Esophagus muscularis mucosa (tissue), 4 donors: Measurements from ENCODE around the gene VASH2.

Experiments used
- EP300 ChIP-seq: sonication (generic); formaldehyde crosslinking; IDR thresholded peaks from one replicate; pipeline ENCODE4 v1.6.1; 2017; ENCODE audit warnings: antibody characterized with exemption
- POLR2A ChIP-seq: fragments of 450-650 bp; IDR thresholded peaks from one replicate; pipeline ENCODE4 v1.6.1; 2017; ENCODE audit warnings: antibody characterized with exemption, moderate library complexity, mild to moderate bottlenecking, low read depth
- TF ChIP-seq, protein P1 (sequence below), 3 experiments: fragments of 200-600 bp in 2 of 3; fragments of 450-650 bp in 1 of 3; sonication (generic) in 2 of 3; IDR thresholded peaks; one replicate each; pipeline ENCODE4 v1.5.1; 2017 to 2019; ENCODE audit warnings: antibody characterized with exemption in 3 of 3, mild to moderate bottlenecking in 2 of 3, moderate library complexity in 1 of 3

DNA sequence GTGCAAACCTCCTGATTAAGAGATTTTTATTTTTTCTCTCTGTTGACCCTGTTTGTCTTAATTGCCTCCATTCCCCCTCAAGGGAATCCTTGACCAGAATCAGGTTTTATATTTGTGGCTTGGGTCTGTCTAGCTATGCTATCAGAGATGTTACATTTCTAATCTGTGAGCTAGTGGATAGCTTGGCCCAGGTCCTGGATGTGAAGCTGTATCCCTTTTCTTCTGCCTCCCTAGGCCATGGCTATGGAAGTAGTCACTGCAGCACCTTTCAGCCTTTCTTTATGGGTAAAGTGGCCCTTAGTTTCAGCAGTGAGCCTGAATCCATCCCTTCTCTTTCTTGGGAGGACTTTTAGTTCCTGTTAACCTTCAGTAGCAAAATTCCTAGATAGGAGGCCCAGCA, 82.3 kb downstream of the VASH2 start:
- TF ChIP-seq, protein P1, sequence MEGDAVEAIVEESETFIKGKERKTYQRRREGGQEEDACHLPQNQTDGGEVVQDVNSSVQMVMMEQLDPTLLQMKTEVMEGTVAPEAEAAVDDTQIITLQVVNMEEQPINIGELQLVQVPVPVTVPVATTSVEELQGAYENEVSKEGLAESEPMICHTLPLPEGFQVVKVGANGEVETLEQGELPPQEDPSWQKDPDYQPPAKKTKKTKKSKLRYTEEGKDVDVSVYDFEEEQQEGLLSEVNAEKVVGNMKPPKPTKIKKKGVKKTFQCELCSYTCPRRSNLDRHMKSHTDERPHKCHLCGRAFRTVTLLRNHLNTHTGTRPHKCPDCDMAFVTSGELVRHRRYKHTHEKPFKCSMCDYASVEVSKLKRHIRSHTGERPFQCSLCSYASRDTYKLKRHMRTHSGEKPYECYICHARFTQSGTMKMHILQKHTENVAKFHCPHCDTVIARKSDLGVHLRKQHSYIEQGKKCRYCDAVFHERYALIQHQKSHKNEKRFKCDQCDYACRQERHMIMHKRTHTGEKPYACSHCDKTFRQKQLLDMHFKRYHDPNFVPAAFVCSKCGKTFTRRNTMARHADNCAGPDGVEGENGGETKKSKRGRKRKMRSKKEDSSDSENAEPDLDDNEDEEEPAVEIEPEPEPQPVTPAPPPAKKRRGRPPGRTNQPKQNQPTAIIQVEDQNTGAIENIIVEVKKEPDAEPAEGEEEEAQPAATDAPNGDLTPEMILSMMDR (IDR thresholded peaks at IDR 0.05), result no peak
- TF ChIP-seq POLR2A, result no peak
- no peak for TF ChIP-seq EP300
